ENCODE measurements around the gene FAM171A2.
"Not testable (repeated sequence)": the region's sequence is repeated elsewhere in the genome, so short reads cannot be mapped to it uniquely, and the experiment has no call there.

Gene FAM171A2

DNA sequence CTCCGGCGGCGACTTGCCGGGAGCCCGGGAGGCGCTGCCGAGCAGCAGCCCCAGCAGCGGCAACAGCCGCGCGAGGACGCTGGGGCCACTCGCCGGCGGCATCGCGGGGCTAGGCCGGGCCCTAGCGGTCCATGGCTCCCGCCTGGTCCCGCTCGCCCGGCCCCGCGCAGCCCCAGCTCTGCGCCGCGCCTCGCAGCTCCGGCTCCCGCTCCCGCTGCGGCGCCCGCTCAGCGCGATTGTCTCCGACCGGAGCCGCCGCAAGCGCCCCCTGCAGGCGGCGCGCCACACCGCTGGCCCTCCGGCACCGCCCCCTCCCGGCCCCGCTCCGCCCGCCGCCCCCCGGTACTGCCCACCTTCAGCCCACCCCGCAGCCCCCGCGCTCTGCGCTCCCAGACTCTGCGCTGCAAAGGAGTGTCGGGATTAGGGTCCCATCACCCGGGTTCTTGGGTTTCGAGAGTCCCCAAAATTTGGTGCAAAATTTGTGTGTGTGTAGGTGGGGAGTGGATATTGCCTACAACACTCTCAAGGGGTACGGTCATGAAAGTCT lies at the start of gene FAM171A2:
FAM171A2 (minus strand) TSS at position 241 of the 547 bp plus-strand sequence; CDS start at position 102, 139 bp downstream.
- H3K4me3 Mint-ChIP-seq: peak within 1 kb of the TSS; percentile 69
- H3K4me1 Mint-ChIP-seq: peaks cover 6% of the 10 kb centered on the region
- no peak within 1 kb of the TSS for H3K27ac Mint-ChIP-seq
- no peaks in the 10 kb centered on the region for H3K36me3 Mint-ChIP-seq
- no peaks in the 10 kb centered on the region for H3K9me3 Mint-ChIP-seq
- peak; percentile 85 for ATAC-seq
- H3K27me3 Mint-ChIP-seq: peaks cover 52% of the 10 kb centered on the region

DNA sequence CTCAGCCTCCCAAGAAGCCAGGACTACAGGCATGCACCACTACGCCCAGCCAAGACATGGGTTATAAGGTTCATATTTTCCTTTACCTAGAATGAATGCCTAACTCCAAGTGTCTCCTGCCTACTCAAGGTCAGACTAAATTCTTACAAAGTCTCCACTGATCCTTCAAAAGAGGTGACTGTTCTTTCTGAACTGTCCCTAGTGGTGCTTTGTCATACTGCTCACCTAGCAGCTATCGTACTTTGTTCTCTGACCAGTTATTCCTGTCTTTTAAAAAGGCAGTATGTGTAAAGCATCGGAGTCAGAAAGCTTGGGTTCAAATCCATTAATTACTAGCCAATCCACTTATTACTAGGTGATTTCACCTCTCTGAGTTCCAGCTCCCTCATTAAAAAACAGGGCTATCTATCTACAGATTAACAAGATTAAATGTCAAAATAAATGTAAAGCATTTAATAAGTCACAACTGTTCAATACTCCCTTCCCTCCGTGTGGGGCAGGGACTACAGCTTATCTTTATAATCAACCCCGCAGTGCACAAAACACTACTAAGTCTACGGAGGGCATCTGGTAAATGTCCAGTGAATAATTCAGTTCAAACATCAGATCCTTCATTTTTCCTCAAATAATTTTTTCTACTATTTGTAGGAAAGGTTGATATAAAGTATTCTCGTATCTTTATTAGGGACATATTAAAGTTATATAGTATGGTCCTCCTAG lies 45.8 kb upstream of the FAM171A2 start:
- no peaks in the 10 kb centered on the region for H3K27me3 Mint-ChIP-seq
- no peaks in the 10 kb centered on the region for H3K9me3 Mint-ChIP-seq
- H3K4me1 Mint-ChIP-seq: peaks cover 12% of the 10 kb centered on the region
- peaks cover 27% of the 10 kb centered on the region for H3K36me3 Mint-ChIP-seq
- no peak overlapping the region for H3K4me3 Mint-ChIP-seq
- H3K27ac Mint-ChIP-seq: no peak overlapping the region
- peak; percentile 34 for ATAC-seq

DNA sequence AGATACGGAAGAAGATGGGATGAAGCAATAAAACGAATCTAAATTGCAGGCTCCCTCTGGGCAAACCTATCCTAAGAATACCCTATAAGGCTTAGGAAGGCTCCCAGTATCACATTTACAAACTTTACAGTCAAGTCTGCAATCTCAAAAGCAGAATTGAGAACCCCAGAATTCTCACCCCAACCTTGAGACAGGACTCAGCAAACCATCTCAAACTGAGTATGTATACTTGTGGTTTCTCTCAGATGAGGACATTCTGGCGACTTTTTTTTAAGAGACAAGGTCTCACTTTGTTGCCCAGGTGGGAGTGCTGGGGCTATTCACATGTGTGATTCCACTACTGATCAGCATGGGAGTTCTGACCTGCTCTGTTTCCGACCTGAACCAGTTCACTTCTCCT lies 45.1 kb upstream of the FAM171A2 start:
- H3K27me3 Mint-ChIP-seq: no peaks in the 10 kb centered on the region
- H3K36me3 Mint-ChIP-seq: peaks cover 26% of the 10 kb centered on the region
- peaks cover 13% of the 10 kb centered on the region for H3K4me1 Mint-ChIP-seq
- H3K9me3 Mint-ChIP-seq: no peaks in the 10 kb centered on the region
- peak overlapping the region; percentile 7 for H3K27ac Mint-ChIP-seq
- H3K4me3 Mint-ChIP-seq: no peak overlapping the region
- peak; percentile 73 for ATAC-seq

DNA sequence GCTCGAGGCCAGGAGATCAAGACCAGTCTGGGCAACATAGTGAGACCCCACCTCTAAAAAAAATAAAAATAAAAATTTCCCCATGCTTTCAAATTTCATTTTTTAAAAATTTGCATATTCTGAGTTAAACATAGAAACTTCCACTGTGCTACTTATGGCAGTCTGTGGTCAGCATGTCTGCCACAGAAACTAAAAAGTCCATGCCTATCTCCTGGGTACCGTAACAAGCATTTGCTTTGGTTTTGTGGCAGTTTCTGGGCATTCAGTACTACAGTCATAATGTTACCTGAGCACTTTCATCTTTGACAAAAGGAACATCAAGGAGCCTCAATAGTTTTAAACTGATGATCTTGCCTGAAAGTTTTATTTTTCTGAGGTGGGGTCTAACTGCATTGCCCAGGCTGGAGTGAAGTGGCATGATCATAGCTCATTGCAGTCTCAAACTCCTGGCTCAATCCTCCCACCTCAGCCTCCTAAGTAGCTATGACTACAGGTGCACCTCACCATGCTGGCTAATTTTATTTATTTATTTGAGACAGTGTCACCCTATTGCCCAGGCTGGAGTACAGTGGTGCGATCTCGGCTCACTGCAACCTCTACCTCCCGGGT lies 39.0 kb upstream of the FAM171A2 start:
- H3K4me1 Mint-ChIP-seq: peaks cover 14% of the 10 kb centered on the region
- ATAC-seq: peak; percentile 82
- no peaks in the 10 kb centered on the region for H3K27me3 Mint-ChIP-seq
- no peaks in the 10 kb centered on the region for H3K9me3 Mint-ChIP-seq
- H3K36me3 Mint-ChIP-seq: peaks cover 66% of the 10 kb centered on the region
- no peak overlapping the region for H3K4me3 Mint-ChIP-seq
- no peak overlapping the region for H3K27ac Mint-ChIP-seq

DNA sequence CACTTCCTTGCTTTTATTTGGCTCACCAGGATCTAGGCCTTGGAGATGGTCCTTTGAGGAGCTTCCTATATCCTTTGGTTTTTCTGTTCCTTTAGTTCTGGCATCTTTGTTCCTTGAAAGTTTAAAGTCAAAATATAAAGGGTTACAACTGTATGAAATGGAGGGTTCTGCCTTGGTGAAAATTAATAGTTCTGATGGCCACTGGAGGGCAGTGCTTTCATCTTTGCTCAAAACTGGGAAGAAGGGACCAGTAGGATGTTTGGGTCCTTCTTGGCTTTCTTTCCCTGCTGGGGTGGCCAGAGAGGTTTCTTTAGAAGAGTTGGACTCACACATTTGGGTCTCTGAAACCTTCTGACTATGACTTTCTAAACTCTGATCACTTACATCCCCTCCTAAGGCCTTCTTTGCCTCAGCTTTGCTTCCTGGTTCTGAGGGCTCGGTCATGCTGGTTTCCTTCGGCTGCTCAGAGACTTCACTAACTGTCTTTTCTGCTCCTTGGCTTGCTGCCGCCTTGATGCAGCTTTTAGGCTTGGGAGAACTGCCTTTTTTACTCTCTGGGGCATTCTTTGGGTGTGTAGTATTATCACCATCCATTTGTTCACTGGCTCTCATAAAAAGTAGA lies 36.7 kb upstream of the FAM171A2 start:
- Mint-ChIP-seq H3K9me3 (no peaks in the 10 kb centered on the region), H3K36me3 (peaks cover 70% of the 10 kb centered on the region), H3K4me3 (no peak overlapping the region), H3K27ac (no peak overlapping the region), H3K27me3 (no peaks in the 10 kb centered on the region), H3K4me1 (peaks cover 14% of the 10 kb centered on the region)
- no peak for ATAC-seq

DNA sequence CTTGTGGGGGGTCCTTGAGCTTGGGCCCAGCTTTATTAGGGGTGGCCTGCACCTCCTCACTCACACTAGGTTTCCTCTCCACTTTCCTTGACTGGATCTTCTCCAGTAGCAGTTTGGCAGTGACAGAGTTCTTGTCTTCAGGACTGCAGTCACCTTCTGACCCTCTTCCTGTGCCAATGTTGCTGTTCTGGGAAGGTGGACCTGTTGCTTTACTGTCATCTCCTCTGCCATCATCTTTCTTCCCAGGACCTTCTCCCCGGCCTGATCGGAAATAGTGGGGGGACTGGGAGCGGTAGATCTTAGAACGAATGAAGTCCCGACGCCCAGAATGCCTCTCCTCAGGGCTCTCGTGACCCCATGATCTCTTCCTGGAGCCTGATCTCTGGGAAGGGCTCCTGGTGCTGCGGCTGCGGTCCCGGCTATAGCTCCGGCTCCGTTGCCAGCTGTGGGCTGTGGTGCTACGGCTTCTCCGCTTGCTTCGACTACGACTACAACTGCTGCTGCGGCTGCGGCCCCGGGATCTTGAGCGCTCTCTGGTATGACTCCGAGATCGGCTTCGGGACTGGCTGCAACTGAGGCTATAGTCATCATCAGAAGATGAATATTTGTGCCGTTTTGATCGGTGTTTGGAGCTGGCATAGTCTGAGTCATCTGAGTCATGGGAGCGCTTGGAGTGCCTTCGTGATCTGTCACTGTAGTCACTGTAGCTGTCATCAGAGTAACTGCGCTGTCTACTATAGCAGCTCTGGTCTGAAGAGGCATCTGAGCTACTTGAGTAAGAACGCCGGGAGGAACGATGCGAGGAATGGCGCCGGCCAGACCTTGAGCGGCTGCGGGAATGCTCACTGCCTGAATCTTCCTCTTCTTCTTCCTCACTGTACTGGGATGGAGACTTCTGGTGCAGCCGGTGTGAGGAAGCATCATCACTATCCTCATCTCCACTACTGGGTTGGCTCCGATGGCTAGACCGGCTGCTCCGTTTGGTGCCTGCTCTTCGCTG lies 35.3 kb upstream of the FAM171A2 start:
- Mint-ChIP-seq H3K27ac (no peak overlapping the region), H3K27me3 (no peaks in the 10 kb centered on the region), H3K4me1 (peaks cover 14% of the 10 kb centered on the region), H3K9me3 (no peaks in the 10 kb centered on the region), H3K36me3 (peaks cover 64% of the 10 kb centered on the region), H3K4me3 (no peak overlapping the region)
- no peak for ATAC-seq

DNA sequence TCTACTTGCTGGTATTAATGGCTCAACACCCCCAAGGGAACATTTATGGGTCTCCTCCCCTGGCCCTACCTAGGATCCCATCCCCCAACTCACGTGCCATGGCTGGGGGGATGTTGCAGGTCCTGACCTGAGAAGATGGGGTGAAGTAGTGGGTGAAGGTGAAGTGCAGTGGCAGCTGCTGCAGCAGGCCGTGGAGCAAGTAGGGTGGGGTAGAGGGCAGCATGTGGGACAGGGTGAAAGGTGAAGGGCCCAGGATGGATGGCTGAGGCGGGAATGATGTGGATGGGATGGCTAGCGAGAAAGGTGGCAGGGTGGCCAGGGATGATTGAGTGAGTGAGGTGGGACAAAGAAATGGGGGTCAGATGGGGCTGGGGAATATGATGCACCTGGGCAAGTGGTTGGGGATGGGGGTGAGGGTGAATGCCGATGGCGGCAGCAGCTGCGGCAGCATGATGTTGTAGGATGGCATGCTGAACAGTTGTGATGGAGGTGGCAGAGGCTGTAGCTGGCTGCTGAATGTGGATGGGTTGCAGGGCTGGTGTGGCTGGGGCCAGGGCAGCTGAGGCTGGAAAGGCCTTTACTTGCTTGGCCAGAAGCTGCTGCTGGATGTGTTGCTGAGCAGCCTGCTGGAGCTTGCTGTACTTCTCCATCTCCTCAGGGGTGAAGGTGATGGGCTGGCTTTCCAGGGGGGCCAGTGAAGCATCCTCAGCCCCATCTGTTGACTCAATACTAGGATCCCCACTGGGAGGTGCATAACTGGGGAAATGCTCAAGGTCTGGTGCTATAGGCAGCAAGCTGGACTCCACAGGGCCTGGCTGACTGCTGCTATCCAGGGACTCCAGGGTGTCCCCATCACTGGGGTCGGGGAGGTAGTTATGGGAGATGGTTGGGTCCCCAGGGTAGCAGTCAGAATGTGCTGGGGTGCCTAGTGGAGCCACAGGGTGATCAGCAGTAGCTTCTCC lies 34.1 kb upstream of the FAM171A2 start:
- H3K4me3 Mint-ChIP-seq: no peak overlapping the region
- ATAC-seq: no peak
- H3K27ac Mint-ChIP-seq: no peak overlapping the region
- no peaks in the 10 kb centered on the region for H3K27me3 Mint-ChIP-seq
- no peaks in the 10 kb centered on the region for H3K9me3 Mint-ChIP-seq
- H3K4me1 Mint-ChIP-seq: peaks cover 3% of the 10 kb centered on the region
- H3K36me3 Mint-ChIP-seq: peaks cover 53% of the 10 kb centered on the region

DNA sequence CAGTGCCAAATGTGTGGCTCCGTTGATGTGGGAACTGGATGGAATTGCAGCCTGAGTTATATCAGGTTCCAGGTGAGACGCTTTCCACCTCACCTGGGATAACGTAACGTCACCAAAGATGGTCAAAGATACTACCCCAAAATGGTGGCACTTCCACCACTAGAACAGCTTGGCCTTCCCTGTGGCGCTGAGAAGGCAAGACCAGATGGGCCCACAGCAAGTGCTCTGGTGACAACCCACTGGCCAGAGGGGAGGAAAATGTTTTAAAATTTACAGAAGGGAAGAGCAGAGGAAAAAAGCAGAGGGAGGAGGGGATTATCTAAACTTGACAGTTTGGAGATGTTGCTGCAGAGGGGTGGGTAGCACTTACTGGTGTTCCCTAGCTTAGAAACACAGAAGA lies 33.3 kb upstream of the FAM171A2 start:
- Mint-ChIP-seq H3K36me3 (peaks cover 49% of the 10 kb centered on the region), H3K4me3 (no peak overlapping the region)
- ATAC-seq: no peak

DNA sequence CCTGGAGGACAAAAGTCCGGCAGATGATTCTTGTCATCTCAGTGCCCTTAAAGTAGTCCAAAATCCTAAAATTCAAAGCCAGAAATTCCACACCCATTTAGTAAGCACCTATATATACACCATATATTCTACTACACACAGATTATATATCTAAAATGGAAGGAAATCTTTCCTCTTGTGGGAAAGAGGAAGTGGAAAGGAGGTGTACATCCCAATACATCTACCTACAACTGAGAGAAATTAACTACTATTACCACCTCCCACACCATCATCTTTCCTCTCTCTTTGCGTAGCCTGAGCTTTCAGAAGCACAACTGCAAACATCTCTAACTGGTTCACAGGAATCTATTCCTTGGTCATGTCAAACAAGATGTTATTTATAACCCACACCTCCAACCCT lies 31.2 kb upstream of the FAM171A2 start:
- peaks cover 3% of the 10 kb centered on the region for H3K9me3 Mint-ChIP-seq
- H3K4me3 Mint-ChIP-seq: no peak overlapping the region
- H3K4me1 Mint-ChIP-seq: peaks cover 5% of the 10 kb centered on the region
- no peak for ATAC-seq
- peaks cover 32% of the 10 kb centered on the region for H3K36me3 Mint-ChIP-seq
- H3K27me3 Mint-ChIP-seq: peaks cover 2% of the 10 kb centered on the region
- no peak overlapping the region for H3K27ac Mint-ChIP-seq

More for the DNA sequence above, 33.3 kb upstream of the FAM171A2 start:
- Mint-ChIP-seq H3K9me3 (no peaks in the 10 kb centered on the region), H3K27me3 (no peaks in the 10 kb centered on the region), H3K27ac (no peak overlapping the region), H3K4me1 (no peaks in the 10 kb centered on the region)

DNA sequence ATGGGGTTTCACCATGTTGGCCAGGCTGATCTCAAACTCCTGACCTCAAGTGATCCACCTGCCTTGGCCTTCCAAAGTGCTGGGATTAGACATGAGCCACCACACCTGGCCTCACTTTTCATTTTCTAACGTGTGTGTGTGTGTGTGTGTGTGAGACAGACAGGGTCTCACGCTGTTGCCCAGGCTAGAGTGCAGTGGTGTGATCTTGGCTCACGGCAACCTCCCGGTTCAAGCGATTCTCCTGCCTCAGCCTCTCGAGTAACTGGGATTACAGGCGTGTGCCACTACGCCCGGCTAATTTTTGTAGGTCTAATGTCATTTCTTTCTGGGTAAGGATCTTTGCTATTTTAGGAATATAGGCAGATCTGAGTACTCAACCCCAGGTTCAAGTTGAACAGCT lies 30.5 kb upstream of the FAM171A2 start:
- peaks cover 24% of the 10 kb centered on the region for H3K36me3 Mint-ChIP-seq
- ATAC-seq, H3K4me3 Mint-ChIP-seq, H3K27me3 Mint-ChIP-seq, H3K9me3 Mint-ChIP-seq, H3K27ac Mint-ChIP-seq: not testable (repeated sequence)
- peaks cover 12% of the 10 kb centered on the region for H3K4me1 Mint-ChIP-seq

DNA sequence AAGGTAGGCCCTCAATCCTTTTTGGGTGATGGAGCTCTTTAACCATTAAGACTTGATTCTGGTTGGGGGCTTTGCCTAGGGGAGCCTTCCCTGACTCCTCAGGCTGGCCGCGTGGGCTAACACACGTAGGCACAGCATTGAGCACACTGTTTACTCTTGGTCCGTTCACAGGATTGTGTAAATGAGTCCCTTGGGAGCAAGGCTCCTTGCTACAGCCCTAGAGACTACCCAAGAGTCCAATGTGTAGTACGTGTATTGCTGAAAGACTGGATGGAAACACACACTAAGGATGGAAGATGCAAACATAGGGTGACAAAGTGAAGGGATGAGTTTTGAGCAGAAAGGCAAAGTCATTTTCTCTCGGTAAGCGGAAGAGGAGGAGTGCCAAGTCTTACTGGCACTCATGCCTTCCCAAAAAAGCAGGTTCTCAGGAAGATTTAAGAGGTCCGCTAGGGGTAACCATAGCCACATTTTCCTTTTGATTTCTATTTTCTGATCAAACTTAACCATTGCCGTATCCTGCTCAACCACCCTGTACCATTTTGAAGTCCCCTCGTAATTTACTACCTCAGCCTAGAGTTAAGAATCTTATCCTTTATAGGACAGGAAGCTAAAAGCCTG lies 26.7 kb upstream of the FAM171A2 start:
- no peak for ATAC-seq
- no peak overlapping the region for H3K4me3 Mint-ChIP-seq
- no peaks in the 10 kb centered on the region for H3K36me3 Mint-ChIP-seq
- no peak overlapping the region for H3K27ac Mint-ChIP-seq
- peaks cover 37% of the 10 kb centered on the region for H3K27me3 Mint-ChIP-seq
- H3K9me3 Mint-ChIP-seq: peaks cover 5% of the 10 kb centered on the region
- H3K4me1 Mint-ChIP-seq: peaks cover 22% of the 10 kb centered on the region

DNA sequence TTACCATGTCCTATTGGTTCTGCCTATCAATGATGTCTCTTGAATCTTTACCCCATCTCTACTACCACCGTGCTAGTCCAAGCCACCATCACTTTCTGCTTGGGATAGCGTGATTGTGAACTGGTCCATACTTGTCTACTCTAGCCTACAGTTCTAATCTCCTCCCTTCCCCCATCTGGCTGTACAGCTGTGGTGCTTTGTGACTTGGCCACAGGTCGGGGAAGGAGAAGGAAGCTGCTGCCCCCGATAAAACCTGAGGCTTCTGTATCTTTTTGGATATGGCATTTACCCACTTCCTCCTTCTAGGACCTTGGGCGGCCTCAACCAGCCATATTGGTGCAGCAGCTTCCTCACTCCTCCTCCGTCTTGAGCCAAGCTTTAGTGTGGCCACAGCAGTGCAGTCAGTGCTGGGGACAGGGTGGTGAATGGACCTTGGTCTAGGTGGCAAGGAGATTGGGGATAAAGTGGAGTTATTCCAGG lies 26.1 kb upstream of the FAM171A2 start:
- Mint-ChIP-seq H3K9me3 (peaks cover 5% of the 10 kb centered on the region), H3K36me3 (no peaks in the 10 kb centered on the region), H3K4me1 (peaks cover 27% of the 10 kb centered on the region), H3K27me3 (peaks cover 42% of the 10 kb centered on the region), H3K27ac (no peak overlapping the region), H3K4me3 (no peak overlapping the region)
- no peak for ATAC-seq

DNA sequence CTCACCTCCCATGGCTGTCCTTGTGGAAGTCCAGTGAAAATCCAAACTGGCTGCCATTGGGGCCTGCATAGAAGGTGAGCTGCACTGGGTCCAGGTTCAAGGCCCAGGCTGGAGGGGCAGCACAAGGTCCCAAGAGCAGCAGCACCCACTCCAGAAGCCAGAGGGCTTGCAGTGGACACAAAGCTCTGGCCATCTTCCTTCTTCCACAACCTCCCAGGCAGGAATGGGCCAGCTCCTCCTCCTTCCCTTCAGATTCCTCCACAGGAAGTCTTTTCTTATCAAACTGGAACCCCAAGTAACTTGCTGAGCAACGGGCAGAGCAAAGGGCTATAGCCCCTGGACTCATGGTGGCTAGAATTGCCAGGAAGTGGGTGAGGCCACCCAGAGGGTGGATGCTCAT lies 25.6 kb upstream of the FAM171A2 start, which contains the start of gene ITGA2B:
ITGA2B (minus strand) TSS at position 369 of the 400 bp plus-strand sequence; CDS start at position 193, 176 bp downstream.
- Mint-ChIP-seq H3K27ac (no peak within 1 kb of the TSS), H3K27me3 (peaks cover 47% of the 10 kb centered on the region), H3K4me3 (no peak within 1 kb of the TSS), H3K36me3 (no peaks in the 10 kb centered on the region), H3K9me3 (peaks cover 5% of the 10 kb centered on the region), H3K4me1 (peaks cover 32% of the 10 kb centered on the region)
- ATAC-seq: no peak

All from stimulated activated memory B cell treated with anti-CD40 and anti-IgM and Interleukin-4, amounts not matched to agents 10 μg/mL and 1 μg/mL and 100 μg/mL, for 72 hours (primary cell).